Anterior cingulate cortex (tissue), 58 donors: ENCODE results near the gene API5.
"Not testable (repeated sequence)": the region's sequence is repeated elsewhere in the genome, so short reads cannot be mapped to it uniquely, and the experiment has no call there.

ENCODE experiments used
- DNase-seq, 58 donors: peaks; one replicate each; lab custom pipeline; 2025; lab: John Stamatoyannopoulos, UW

Gene API5

GRCh38 chr11:43311791-43312607 is at the start of gene API5:
API5 (plus strand) TSS chr11:43311996; CDS start chr11:43312128, 132 bp downstream.
- peak; percentile 35 to 94 (median 86) for DNase-seq

DNA sequence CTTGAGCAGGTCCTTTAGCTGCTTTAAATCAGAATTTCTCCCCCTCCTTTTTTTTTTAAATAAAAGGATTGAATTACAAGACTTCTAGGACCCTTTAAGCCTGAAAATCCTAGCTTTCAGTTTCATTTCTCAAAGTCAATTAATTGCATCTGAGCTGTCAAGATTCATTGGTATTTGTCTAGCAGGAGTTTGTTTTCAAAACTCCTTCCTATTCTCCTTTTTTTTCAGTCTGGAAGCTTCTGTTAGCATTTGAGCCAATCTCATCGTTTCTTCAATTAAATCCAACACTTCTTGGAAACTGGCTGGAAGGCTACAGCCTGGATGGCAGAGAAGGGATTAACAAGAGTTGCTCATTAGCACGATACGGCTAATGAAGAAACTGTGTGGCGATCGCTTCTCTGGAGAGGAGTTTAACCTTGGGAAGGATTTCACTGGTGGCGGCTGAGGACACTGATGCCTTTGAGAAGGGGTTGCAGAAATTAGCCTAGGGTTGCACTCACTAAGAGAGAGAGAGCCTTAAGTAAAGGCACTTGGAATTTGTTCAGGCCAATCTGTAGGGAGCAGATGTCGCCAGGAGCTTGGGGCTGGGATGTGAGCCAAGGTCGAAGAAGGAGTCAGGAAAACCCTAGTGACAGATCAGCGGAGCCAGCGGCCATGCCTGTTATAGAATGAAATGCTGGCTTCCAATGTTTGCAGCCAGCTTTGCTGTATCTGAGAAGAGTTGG is 43.8 kb upstream of the API5 start:
- peak in 46 of 58 donors; percentile 3 to 75 (median 34) for DNase-seq

- peak in 1 of 58 donors; percentile 41 for DNase-seq
Observed at GRCh38 chr11:43268786-43269185, 43.0 kb upstream of the API5 start.

DNA sequence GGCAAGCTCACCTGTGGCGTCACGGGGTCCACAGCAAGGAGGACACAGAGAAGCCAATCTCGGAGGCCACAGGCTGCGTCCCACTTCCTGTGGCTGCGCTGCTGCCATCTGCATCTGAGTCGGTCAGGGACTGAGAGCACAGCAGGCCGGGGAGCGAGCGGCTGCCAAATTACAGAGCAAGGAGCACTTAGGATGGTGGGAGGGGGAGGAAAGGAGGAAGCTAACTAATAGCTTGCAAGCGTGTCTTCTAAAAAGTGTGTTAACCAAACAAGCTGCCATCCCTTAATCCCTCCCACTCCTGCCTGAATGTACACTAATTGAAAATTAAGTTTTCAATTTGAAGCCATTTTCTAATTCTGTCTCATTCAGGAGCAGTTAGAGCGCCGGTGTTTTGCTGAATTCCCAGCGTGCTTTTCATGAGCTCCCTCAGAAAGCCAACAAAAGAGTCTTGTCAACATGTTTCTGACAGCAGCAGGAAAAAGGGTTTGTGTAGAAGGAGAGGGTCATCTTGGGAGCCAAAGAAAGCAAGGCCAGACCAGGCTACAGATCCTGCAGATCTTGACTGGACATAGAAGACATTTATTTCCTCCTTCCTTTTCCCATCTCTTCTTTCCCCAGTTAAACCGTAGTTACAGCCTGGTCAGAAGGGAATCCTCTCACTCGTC is 42.4 kb upstream of the API5 start:
- DNase-seq: peak in 38 of 58 donors; percentile 1 to 51 (median 19)

- no peak for DNase-seq
Observed at GRCh38 chr11:43270468-43270867, 41.3 kb upstream of the API5 start.

GRCh38 chr11:43278193-43278956 is 33.4 kb upstream of the API5 start:
- peak in 7 of 58 donors; percentile 1 to 48 (median 4) for DNase-seq

GRCh38 chr11:43282607-43283440 is 29.0 kb upstream of the API5 start:
- peak in 28 of 58 donors; percentile 1 to 68 (median 19) for DNase-seq

- DNase-seq: no peak
Observed at GRCh38 chr11:43285826-43286225, 26.0 kb upstream of the API5 start.

DNA sequence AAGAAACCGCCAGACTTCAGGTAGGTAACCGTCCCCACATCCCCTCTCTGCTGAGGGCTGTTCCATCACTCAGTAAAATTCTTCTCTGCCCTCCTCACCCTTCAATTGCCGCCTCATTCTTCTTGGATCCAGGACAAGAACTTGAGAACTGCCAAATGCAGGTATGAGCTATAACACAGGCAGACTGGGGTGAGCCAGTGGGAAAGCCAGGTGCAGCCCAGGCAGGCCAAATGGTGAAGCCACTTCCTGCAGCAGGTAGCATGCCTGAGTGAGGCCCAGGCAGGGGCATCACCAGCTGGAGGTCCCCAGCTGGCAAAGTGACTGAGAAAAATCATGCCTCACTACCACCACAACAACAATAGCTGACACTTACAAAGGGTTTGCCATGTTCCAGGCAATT is 22.4 kb upstream of the API5 start:
- DNase-seq: no peak

DNA sequence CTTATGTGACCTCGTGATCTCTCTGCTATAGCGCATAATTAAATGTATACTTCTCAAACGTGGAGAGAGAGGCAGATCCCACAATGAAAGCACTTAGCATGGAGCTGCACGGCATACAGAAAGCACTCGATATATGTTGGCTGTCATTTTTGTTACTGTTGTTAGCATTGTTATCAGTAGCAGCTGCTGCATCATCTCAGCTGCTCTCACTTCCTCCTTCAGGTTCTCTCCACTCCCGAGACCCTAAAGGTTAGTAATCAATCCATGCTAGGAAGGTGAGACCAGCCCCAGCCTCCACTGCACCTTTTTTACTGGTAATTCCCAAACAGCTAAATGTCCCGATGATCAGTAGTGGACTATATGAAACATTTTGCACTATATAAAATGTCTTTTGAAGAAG is 13.4 kb upstream of the API5 start:
- no peak for DNase-seq

- no peak for DNase-seq
Observed at GRCh38 chr11:43315966-43316365, 4.2 kb downstream of the API5 start.

DNA sequence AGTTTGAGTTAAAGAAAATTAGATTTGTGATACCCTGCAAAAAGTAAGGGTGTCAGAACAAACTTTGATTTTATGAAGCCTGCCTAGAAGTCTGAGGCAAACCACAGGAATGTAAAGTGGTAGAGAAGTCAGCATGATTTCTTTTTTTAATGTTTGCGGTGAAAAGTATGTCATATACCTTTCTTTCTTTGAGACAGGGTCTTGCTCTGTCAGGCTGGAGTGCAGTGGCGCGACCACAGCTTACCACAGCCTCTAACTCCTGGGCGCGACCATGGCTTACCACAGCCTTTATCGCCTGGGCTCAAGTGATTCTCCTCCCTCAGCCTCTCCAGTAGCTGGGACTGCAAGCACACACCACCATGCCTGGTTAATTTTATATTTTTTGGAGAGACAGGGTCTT is 4.7 kb downstream of the API5 start:
- DNase-seq: no peak

GRCh38 chr11:43327987-43328386 is 16.2 kb downstream of the API5 start:
- peak in 1 of 58 donors; percentile 4 for DNase-seq

- DNase-seq: no peak
Observed at GRCh38 chr11:43328482-43328881, 16.7 kb downstream of the API5 start.

DNA sequence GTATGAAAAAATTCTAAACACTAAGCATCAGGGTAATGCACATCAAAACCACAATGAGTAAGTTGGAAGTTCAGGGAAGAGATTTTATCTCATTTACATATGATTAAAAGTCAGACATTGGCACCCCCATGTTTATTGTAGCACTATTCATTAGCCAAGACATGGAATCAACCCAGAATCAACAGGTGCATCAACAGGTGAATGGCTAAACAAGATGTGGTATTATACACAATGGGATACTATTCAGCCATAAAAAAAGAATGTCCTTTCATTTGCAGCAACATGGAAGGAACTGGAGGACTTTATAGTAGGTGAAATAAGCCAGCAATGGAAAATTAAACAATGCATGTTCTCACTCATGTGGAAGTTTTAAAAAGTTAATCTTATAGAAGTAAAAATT is 29.4 kb downstream of the API5 start:
- no peak for DNase-seq

GRCh38 chr11:43351426-43351825 is 39.6 kb downstream of the API5 start:
- DNase-seq: not testable (repeated sequence)

DNA sequence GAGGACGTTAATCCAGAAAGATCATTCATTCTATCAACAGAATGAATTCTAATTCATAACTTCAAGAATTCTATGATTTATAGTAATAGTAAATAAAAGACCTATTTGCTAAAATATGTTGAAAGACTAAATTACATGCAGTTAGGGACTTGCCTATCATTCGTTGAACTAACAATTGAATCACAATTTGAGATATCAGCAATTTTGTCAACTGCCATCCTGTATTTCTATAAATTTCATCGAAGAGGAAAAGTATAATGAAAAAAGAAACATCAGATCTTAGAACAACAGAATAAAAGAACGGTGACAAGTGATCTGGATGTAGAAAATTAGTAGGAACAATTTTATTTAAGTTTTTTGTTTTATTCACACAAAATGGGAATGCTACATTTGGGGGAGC is 42.5 kb downstream of the API5 start:
- no peak for DNase-seq

DNA sequence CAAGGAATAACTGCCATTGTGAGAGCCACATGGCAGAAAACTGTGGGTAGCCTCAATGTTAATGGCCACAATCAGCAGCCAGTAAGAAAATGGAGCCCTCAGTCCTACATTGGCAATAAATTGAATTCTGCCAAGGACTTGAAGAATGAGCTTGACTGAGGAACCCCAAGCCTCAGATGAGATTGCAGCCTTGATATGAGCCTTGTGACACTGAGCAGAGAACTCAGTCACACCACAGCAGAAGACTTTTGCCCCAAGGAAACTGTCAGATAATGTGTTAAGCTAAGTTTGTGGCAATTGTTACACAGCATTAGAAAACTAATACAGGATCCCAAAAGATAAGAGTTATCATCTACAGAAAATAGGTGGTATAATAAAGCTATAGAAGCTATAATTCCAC is 44.5 kb downstream of the API5 start:
- DNase-seq: no peak

- DNase-seq: no peak
Observed at GRCh38 chr11:43358279-43358800, 46.5 kb downstream of the API5 start.
